Hepatocyte (in vitro differentiated cells): ENCODE measurements around the gene RENBP. TPM values are rescaled to one million over a fixed set of nuclear protein-coding genes. Genes with fewer than 3 reads are reported as not detected.

ENCODE experiments used
- DNase-seq: peaks from one replicate; pipeline ENCODE4 v3.0.0-alpha.2; 2016; ENCODE audit warnings: low spot score
- H2AFZ ChIP-seq: fragments of 200-600 bp; sonication (generic); 2 replicates; pipeline ENCODE4 v1.6.0; 2016; ENCODE audit warnings: antibody characterized with exemption, mild to moderate bottlenecking
- H3K27ac ChIP-seq: fragments of 200-600 bp; sonication (generic); 2 replicates; pipeline ENCODE4 v1.5.1; 2016; ENCODE audit warnings: mild to moderate bottlenecking
- H3K27me3 ChIP-seq: fragments of 200-600 bp; sonication (generic); 2 replicates; pipeline ENCODE4 v1.6.1; 2016
- H3K36me3 ChIP-seq: fragments of 200-600 bp; sonication (generic); replicated peaks from 2 replicates; pipeline ENCODE4 v1.5.1; 2016; ENCODE audit warnings: low read depth; ENCODE audit not compliant: insufficient read depth
- H3K4me1 ChIP-seq: fragments of 200-600 bp; sonication (generic); 2 replicates; pipeline ENCODE4 v1.5.1; 2016; ENCODE audit warnings: mild to moderate bottlenecking, moderate library complexity; ENCODE audit not compliant: insufficient read depth
- H3K4me2 ChIP-seq: fragments of 200-600 bp; sonication (generic); 2 replicates; pipeline ENCODE4 v1.6.0; 2016
- H3K4me3 ChIP-seq: fragments of 200-600 bp; sonication (generic); 2 replicates; pipeline ENCODE4 v1.5.1; 2016; ENCODE audit warnings: mild to moderate bottlenecking
- H3K79me2 ChIP-seq: fragments of 200-600 bp; sonication (generic); 2 replicates; pipeline ENCODE4 v1.6.0; 2017; ENCODE audit warnings: mild to moderate bottlenecking
- H3K9me2 ChIP-seq: fragments of 200-600 bp; sonication (generic); replicated peaks from 2 replicates; pipeline ENCODE4 v1.6.0; 2017; ENCODE audit warnings: mild to moderate bottlenecking; ENCODE audit not compliant: insufficient read depth
- H3K9me3 ChIP-seq: fragments of 200-600 bp; sonication (generic); 2 replicates; pipeline ENCODE4 v1.5.1; 2016; ENCODE audit warnings: low read depth, mild to moderate bottlenecking
- H4K20me1 ChIP-seq: fragments of 200-600 bp; sonication (generic); 2 replicates; pipeline ENCODE4 v1.6.0; 2016; ENCODE audit warnings: mild to moderate bottlenecking; ENCODE audit not compliant: insufficient read depth, poor library complexity, severe bottlenecking
- EZH2 ChIP-seq: fragments of 200-600 bp; sonication (generic); IDR thresholded peaks from 2 replicates; pipeline ENCODE4 v1.6.1; 2016; ENCODE audit warnings: antibody characterized with exemption, mild to moderate bottlenecking, borderline replicate concordance
- EZH2phosphoT487 ChIP-seq: fragments of 200-600 bp; sonication (generic); IDR thresholded peaks from one replicate; pipeline ENCODE4 v1.6.1; 2018; ENCODE audit warnings: antibody characterized with exemption, mild to moderate bottlenecking, low read depth, moderate library complexity; ENCODE audit not compliant: unreplicated experiment, severe bottlenecking
- WGBS: methylation state at CpG from one replicate; pipeline ENCODE4 v1.1.6; 2016; ENCODE audit warnings: low lambda C conversion rate; ENCODE audit errors: missing lambda C conversion rate; 5-methylcytosine and 5-hydroxymethylcytosine counted together
- polyA plus RNA-seq: library from polyadenylated mRNA; unstranded; fragments of >200 nt; fragmentation: Nextera tagmentation; extraction: Ambion mirVana; gene quantifications from 2 replicates; pipeline ENCODE4 v1.2.1, GENCODE V29; 2016
- total RNA-seq: library from RNA; depleted of rRNA; stranded (reverse); fragments of >200 nt; gene quantifications from 2 replicates; pipeline ENCODE4 v1.2.3, GENCODE V29; 2014
- TF ChIP-seq, protein P1 (sequence below): fragments of 200-600 bp; sonication (generic); IDR thresholded peaks from 2 replicates; pipeline ENCODE4 v1.5.1; 2016; ENCODE audit warnings: antibody characterized with exemption, mild to moderate bottlenecking; ENCODE audit not compliant: poor library complexity

Gene RENBP
- total and polyA plus RNA-seq, 2 experiments from 2014 or later = 5.8 to 22.8 TPM

DNA sequence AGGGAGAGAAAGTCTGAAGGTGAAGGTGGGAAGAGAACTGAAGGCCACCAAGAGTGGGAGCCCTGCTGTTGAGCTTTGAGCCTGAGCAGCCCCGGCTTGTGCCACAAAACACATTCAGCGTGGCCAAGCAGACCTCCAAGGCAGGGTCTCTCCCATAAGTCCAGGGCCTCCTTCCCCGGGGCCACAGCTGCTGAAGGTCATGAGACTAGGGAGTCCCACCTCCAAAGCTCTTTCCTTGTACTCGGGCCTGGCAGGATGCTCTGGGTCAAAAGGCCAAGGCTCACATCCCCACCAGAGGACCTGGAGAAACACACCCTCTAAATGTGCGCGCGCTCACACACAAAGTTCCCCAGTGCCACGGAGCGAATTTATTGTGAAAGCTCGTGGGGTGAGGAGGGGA is 14.9 kb downstream of the RENBP start:
- DNase-seq = no peak
- no peaks in the 10 kb centered on the region for H3K27me3 ChIP-seq
- no peak overlapping the region for H3K4me3 ChIP-seq
- H3K4me2 ChIP-seq = no peak overlapping the region
- no peaks in the 10 kb centered on the region for H3K36me3 ChIP-seq
- peaks cover 7% of the 10 kb centered on the region for H3K4me1 ChIP-seq
- 88% methylated on average over 10 of the region's 10 CpGs for WGBS
- TF ChIP-seq, protein P1, sequence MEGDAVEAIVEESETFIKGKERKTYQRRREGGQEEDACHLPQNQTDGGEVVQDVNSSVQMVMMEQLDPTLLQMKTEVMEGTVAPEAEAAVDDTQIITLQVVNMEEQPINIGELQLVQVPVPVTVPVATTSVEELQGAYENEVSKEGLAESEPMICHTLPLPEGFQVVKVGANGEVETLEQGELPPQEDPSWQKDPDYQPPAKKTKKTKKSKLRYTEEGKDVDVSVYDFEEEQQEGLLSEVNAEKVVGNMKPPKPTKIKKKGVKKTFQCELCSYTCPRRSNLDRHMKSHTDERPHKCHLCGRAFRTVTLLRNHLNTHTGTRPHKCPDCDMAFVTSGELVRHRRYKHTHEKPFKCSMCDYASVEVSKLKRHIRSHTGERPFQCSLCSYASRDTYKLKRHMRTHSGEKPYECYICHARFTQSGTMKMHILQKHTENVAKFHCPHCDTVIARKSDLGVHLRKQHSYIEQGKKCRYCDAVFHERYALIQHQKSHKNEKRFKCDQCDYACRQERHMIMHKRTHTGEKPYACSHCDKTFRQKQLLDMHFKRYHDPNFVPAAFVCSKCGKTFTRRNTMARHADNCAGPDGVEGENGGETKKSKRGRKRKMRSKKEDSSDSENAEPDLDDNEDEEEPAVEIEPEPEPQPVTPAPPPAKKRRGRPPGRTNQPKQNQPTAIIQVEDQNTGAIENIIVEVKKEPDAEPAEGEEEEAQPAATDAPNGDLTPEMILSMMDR = no peak
- no peak for TF ChIP-seq EZH2phosphoT487
- no peak for TF ChIP-seq EZH2
- no peaks in the 10 kb centered on the region for H4K20me1 ChIP-seq
- no peak overlapping the region for H2AFZ ChIP-seq
- peaks cover 18% of the 10 kb centered on the region for H3K79me2 ChIP-seq
- H3K9me3 ChIP-seq = no peaks in the 10 kb centered on the region
- no peaks in the 10 kb centered on the region for H3K9me2 ChIP-seq
- H3K27ac ChIP-seq = no peak overlapping the region

DNA sequence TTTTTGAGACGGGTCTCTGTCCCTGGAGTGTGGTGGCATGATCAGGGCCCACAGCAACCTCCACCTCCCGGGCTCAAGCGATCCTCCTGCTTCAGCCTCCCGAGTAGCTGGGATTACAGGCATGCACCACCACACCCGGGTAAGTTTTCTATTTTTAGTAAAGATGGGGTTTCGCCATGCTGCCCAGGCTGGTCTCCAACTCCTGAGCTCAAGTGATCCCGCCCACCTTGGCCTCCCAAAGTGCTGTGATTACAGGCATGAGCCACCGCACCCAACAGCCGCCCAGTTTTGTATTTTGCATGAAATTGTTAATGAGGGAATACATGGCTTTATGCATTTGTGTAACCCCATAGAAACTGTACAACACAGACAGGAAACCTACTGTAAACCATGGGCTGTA is 15.6 kb downstream of the RENBP start:
- H3K9me2 ChIP-seq = no peaks in the 10 kb centered on the region
- no peaks in the 10 kb centered on the region for H4K20me1 ChIP-seq
- no peak overlapping the region for H3K27ac ChIP-seq
- H3K36me3 ChIP-seq = no peaks in the 10 kb centered on the region
- peaks cover 7% of the 10 kb centered on the region for H3K4me1 ChIP-seq
- DNase-seq = no peak
- no peak overlapping the region for H3K4me3 ChIP-seq
- peak overlapping the region; percentile 57 for H3K4me2 ChIP-seq
- WGBS = 83% methylated on average over 8 of the region's 9 CpGs
- H3K27me3 ChIP-seq = no peaks in the 10 kb centered on the region
- H3K9me3 ChIP-seq = no peaks in the 10 kb centered on the region
- TF ChIP-seq, protein P1 = no peak
- TF ChIP-seq EZH2phosphoT487 (no peak), EZH2 (no peak)
- no peak overlapping the region for H2AFZ ChIP-seq
- H3K79me2 ChIP-seq = peaks cover 14% of the 10 kb centered on the region

DNA sequence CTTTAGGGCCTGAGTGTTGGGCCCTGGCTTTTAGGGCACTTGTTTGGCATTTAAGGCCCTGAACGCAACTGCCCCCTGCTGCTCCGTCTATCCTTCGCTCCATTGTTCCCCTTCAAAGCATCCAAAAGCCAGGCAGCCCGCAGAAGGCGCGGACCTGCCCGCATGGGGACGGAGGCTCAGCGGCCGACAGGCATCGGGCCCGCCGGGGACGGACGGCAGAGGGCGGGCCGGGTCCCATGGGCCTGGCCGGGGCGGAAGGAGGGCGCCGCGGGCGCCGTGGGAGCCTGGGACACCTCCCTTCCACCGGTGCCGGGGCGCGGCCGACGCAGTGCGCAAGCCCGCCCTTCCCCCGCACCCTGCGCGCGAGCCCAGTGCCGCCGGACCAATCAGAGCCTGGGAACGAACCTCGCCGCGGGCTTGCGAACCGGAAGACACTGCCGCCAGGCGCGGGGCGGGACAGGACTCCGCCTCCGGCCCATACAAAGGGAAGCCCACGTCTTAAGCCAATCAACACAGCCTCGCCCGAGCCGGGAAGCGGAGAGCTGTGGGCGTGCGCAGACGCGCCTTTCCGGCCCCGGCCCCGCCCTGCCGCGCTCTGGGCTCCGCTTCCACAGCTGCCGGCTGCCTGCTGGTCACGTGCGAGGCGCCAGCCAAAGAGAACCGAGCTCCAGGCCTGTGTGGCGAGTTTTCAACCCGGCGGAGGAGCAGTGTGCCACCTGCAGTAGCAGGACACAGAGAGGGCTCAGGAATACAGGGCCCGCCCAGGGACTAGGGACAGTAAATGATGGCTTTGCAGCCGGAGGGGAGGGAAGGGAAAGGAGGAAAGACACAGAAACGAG is 16.3 kb downstream of the RENBP start:
- Histone ChIP-seq H3K27ac (peak overlapping the region; percentile 95), H3K27me3 (no peaks in the 10 kb centered on the region), H3K9me3 (no peaks in the 10 kb centered on the region), H4K20me1 (no peaks in the 10 kb centered on the region), H3K4me3 (peak overlapping the region; percentile 38), H3K36me3 (no peaks in the 10 kb centered on the region), H3K4me2 (peak overlapping the region; percentile 85), H2AFZ (no peak overlapping the region), H3K4me1 (peaks cover 7% of the 10 kb centered on the region), H3K79me2 (peaks cover 7% of the 10 kb centered on the region), H3K9me2 (no peaks in the 10 kb centered on the region)
- TF ChIP-seq, protein P1 = peak; percentile 22
- TF ChIP-seq EZH2phosphoT487 = no peak
- DNase-seq = peak; percentile 96
- 35% methylated on average over 67 of the region's 76 CpGs for WGBS
